HG03159 (cell line): ENCODE measurements around the gene WDR46.
"Not testable (repeated sequence)": the region's sequence is repeated elsewhere in the genome, so short reads cannot be mapped to it uniquely, and the experiment has no call there.

Source experiments
- ATAC-seq: cut with Tn5 transposase; IDR thresholded peaks from one replicate; pipeline ENCODE4 v1.9.1; 2021; ENCODE audit warnings: mild to moderate bottlenecking, moderate library complexity; ENCODE audit not compliant: unreplicated experiment

The WDR46 gene

GRCh38 chr6:33271468-33272274 is 17.4 kb downstream of the WDR46 start, which contains the start of the genes RPS18 and VPS52:
RPS18 (plus strand) TSS chr6:33272075; CDS start chr6:33272120, 45 bp downstream.
VPS52 (minus strand) TSS chr6:33271876; CDS start chr6:33271675, 201 bp downstream.
- ATAC-seq = peak; percentile 75

- ATAC-seq = no peak
Measured at GRCh38 chr6:33271117-33271467, 17.9 kb downstream of the WDR46 start.

- no peak for ATAC-seq
Measured at GRCh38 chr6:33264015-33264414, 25.0 kb downstream of the WDR46 start.

GRCh38 chr6:33262490-33262889 is 26.5 kb downstream of the WDR46 start:
- ATAC-seq = not testable (repeated sequence)

GRCh38 chr6:33259032-33259431 is 30.0 kb downstream of the WDR46 start:
- ATAC-seq = no peak

GRCh38 chr6:33254591-33254990 is 34.4 kb downstream of the WDR46 start:
- no peak for ATAC-seq

GRCh38 chr6:33252759-33253158 is 36.3 kb downstream of the WDR46 start:
- no peak for ATAC-seq

GRCh38 chr6:33251395-33252012 is 37.5 kb downstream of the WDR46 start:
- no peak for ATAC-seq

GRCh38 chr6:33250731-33251130 is 38.3 kb downstream of the WDR46 start:
- ATAC-seq = no peak

GRCh38 chr6:33249732-33250630 is 39.1 kb downstream of the WDR46 start:
- ATAC-seq = no peak

- peak; percentile 83 for ATAC-seq
Measured at GRCh38 chr6:33248932-33249731, 39.9 kb downstream of the WDR46 start.

GRCh38 chr6:33248643-33248931 is 40.5 kb downstream of the WDR46 start:
- ATAC-seq = peak; percentile 13

GRCh38 chr6:33247977-33248642 is 40.9 kb downstream of the WDR46 start:
- peak; percentile 34 for ATAC-seq

GRCh38 chr6:33243476-33243875 is 45.6 kb downstream of the WDR46 start:
- ATAC-seq = no peak

GRCh38 chr6:33241968-33242367 is 47.1 kb downstream of the WDR46 start:
- ATAC-seq = no peak

GRCh38 chr6:33237741-33238140 is 51.3 kb downstream of the WDR46 start:
- no peak for ATAC-seq

GRCh38 chr6:33236852-33237251 is 52.2 kb downstream of the WDR46 start:
- no peak for ATAC-seq

- ATAC-seq = no peak
Measured at GRCh38 chr6:33236328-33236727, 52.7 kb downstream of the WDR46 start.

GRCh38 chr6:33235221-33235634 is 53.8 kb downstream of the WDR46 start:
- no peak for ATAC-seq
